Peyer's patch (tissue), 4 donors: ENCODE results near the gene DDX55.
"Not testable (repeated sequence)": the region's sequence is repeated elsewhere in the genome, so short reads cannot be mapped to it uniquely, and the experiment has no call there.

Experiments used
- CTCF ChIP-seq, 6 experiments: fragments of 450-650 bp in 4 of 6; fragments of 200-600 bp in 2 of 6; sonication (generic) in 1 of 6; IDR thresholded peaks; one replicate each; pipeline ENCODE4 v1.5.1; 2017 to 2019; ENCODE audit warnings: antibody characterized with exemption in 6 of 6, mild to moderate bottlenecking in 3 of 6, moderate library complexity in 1 of 6
- POLR2A ChIP-seq, 2 donors: fragments of 450-650 bp; IDR thresholded peaks; one replicate each; pipeline ENCODE4 v1.5.1; 2017; ENCODE audit warnings: antibody characterized with exemption in 2 of 2, mild to moderate bottlenecking in 2 of 2, moderate library complexity in 2 of 2

DNA sequence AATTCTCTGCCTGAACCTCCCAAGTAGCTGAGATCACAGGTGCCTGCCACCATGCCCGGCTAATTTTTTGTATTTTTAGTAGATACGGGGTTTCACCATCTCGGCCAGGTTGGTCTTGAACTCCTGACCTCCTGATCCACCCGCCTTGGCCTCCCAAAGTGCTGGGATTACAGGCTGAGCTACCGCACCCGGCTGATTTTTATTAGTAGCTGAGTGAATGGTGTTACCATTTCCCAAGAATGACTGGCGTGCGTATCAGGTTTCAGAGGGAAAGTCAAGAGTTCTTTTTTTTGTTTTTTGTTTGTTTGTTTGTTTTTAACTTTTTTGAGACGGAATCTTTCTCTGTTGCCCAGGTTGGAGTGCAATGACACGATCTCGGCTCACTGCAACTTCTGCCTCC lies 1.6 kb downstream of the DDX55 start:
- TF ChIP-seq CTCF, POLR2A (IDR thresholded peaks at IDR 0.05): not testable (repeated sequence)
